Measurements from ENCODE around the gene PRKACA.

Gene PRKACA

GRCh38 chr19:14091081-14091812 is 26.3 kb downstream of the PRKACA start:
- DNase-seq, result peak; percentile 69

- peak; percentile 78 for DNase-seq
Measured at GRCh38 chr19:14090509-14091080, 27.0 kb downstream of the PRKACA start, which contains the start of gene SAMD1. Gene SAMD1 (minus strand): TSS chr19:14090751.

- peak; percentile 34 for DNase-seq
Measured at GRCh38 chr19:14089662-14090508, 27.7 kb downstream of the PRKACA start.

- peak; percentile 30 for DNase-seq
Measured at GRCh38 chr19:14089412-14089661, 28.2 kb downstream of the PRKACA start.

- no peak for DNase-seq
Measured at GRCh38 chr19:14088634-14089411, 28.7 kb downstream of the PRKACA start.

- no peak for DNase-seq
Measured at GRCh38 chr19:14086098-14086497, 31.5 kb downstream of the PRKACA start.

GRCh38 chr19:14085309-14085995 is 32.1 kb downstream of the PRKACA start, which contains the start of gene C19orf67:
Gene C19orf67 (minus strand): TSS chr19:14085783. CDS start chr19:14085627, 156 bp downstream.
- DNase-seq, result no peak

- DNase-seq, result no peak
Measured at GRCh38 chr19:14082675-14082960, 34.9 kb downstream of the PRKACA start.

- DNase-seq, result no peak
Measured at GRCh38 chr19:14081797-14082674, 35.5 kb downstream of the PRKACA start.

- DNase-seq, result peak; percentile 99
Measured at GRCh38 chr19:14080887-14081796, 36.4 kb downstream of the PRKACA start.

- DNase-seq, result no peak
Measured at GRCh38 chr19:14078411-14078810, 39.2 kb downstream of the PRKACA start.

- peak; percentile 44 for DNase-seq
Measured at GRCh38 chr19:14073925-14074838, 43.4 kb downstream of the PRKACA start.

- DNase-seq, result peak; percentile 75
Measured at GRCh38 chr19:14073261-14073924, 44.2 kb downstream of the PRKACA start.

- peak; percentile 34 for DNase-seq
Measured at GRCh38 chr19:14072535-14073260, 44.9 kb downstream of the PRKACA start, which contains the start of gene MISP3. Gene MISP3 (plus strand): TSS chr19:14072786. CDS start chr19:14073310, 524 bp downstream.

- DNase-seq, result no peak
Measured at GRCh38 chr19:14070268-14071050, 47.1 kb downstream of the PRKACA start.

GRCh38 chr19:14066134-14066533 is 51.4 kb downstream of the PRKACA start:
- DNase-seq, result no peak

- no peak for DNase-seq
Measured at GRCh38 chr19:14063105-14063504, 54.5 kb downstream of the PRKACA start.

All from NCI-H2171 treated with DMSO at 0.1 percent for 48 hours (cell line).